ENCODE measurements around the gene SMAD7.
A peak's percentile ranks its signal among the peaks of the same experiment; 100 is the strongest.

SMAD7 gene

DNA sequence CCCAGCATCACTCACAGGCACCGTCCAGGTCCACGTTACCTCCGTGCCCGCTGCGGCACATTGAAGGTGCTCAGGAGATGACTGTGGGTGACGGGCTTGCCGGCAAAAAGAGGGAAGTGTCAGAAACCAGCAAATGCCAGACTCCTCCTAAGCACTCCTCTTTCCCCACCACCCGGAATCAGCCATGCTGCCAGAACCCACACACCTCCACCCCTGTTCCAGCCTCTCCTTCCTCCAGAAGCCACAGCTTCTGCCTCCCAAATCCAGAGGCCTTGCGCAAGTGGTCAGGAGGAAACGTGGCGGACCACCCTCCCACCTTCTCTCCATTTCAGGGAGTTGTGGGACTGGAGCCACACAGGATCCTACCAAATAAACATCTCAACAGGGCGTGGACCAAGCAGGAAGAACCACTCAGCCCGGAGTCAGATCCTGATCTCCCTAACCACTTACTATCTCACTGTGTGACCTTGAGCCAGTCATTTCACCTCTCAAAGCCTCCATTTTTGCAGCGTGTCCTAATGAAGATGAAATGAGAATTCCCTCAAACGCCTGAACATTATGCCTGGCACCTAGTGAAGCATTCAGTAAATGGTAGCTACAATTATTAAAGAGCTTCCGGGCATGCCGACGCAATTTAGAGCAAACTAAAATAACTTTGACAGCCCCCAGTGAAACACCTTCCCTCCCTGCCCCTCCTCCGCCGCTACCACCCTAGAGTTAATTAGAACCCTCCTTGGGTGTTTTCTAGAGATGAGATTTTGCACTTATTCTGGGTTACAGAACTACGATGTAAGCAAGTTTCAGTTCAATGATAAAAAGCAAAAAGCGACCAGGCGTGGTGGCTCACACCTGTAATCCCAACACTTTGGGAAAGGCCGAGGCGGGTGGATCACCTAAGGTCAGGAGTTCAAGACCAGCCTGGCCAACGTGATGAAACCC lies 32.9 kb downstream of the SMAD7 start:
- Histone ChIP-seq H3K27me3 (no peaks in the 10 kb centered on the region), H3K4me1 (ENCODE audit: control insufficient read depth in 1 of 2, insufficient read depth in 1 of 2, low read depth in 1 of 2, low read length in 1 of 2) (peaks cover 26 to 29% of the 10 kb centered on the region in 2 experiments), H3K36me3 (peaks cover 4% of the 10 kb centered on the region), H3K9me3 (no peaks in the 10 kb centered on the region), H3K27ac (peak overlapping the region; percentile 16), H3K4me3 (ENCODE audit: low read depth in 1 of 2, low read length in 1 of 2) (no peak overlapping the region)
- TF ChIP-seq, protein P1, sequence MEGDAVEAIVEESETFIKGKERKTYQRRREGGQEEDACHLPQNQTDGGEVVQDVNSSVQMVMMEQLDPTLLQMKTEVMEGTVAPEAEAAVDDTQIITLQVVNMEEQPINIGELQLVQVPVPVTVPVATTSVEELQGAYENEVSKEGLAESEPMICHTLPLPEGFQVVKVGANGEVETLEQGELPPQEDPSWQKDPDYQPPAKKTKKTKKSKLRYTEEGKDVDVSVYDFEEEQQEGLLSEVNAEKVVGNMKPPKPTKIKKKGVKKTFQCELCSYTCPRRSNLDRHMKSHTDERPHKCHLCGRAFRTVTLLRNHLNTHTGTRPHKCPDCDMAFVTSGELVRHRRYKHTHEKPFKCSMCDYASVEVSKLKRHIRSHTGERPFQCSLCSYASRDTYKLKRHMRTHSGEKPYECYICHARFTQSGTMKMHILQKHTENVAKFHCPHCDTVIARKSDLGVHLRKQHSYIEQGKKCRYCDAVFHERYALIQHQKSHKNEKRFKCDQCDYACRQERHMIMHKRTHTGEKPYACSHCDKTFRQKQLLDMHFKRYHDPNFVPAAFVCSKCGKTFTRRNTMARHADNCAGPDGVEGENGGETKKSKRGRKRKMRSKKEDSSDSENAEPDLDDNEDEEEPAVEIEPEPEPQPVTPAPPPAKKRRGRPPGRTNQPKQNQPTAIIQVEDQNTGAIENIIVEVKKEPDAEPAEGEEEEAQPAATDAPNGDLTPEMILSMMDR (IDR thresholded peaks at IDR 0.05): no peak

DNA sequence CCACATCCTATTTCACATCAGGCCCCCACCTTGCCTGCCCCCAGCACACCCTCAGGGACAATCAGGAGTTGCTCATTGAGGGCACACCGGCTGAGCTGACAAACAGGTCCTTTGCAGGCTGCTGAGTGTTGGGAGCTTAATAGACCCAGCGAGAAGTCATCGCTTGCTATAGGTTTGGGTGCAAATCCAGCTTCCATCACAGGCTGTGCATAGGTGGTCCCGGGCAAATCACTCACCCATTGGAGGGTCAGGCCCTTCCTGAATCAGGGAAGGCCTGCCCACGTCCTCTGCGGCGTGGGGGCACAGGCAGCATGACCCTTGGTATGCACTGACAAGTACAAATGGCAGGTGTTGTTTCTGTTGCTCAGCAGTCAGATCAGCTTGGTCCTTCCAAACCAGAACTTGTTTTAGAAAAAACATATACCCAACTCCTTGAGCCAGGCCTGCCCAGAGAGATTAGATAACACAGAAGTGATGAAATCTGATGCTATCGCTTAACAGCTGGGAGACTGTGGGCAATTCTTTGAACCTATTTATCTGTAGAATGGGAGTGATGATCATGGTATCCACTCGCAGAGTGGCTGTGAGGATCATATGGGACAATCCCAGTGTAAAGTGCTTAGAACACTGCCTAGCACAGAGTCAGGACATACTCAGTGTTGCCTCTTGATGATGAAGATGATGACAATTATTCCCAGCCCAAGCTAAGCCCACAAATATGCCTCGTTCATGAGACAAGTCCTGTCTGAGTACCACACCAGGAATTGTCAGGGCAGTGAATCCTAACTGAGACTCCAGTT lies 34.9 kb downstream of the SMAD7 start:
- Histone ChIP-seq H3K9me3 (no peaks in the 10 kb centered on the region), H3K27ac (no peak overlapping the region), H3K36me3 (no peaks in the 10 kb centered on the region), H3K4me1 (ENCODE audit: control insufficient read depth in 1 of 2, insufficient read depth in 1 of 2, low read depth in 1 of 2, low read length in 1 of 2) (peaks cover 15% of the 10 kb centered on the region in 2 experiments), H3K27me3 (no peaks in the 10 kb centered on the region), H3K4me3 (ENCODE audit: low read depth in 1 of 2, low read length in 1 of 2) (no peak overlapping the region)
- TF ChIP-seq, protein P1 (IDR thresholded peaks at IDR 0.05): no peak

DNA sequence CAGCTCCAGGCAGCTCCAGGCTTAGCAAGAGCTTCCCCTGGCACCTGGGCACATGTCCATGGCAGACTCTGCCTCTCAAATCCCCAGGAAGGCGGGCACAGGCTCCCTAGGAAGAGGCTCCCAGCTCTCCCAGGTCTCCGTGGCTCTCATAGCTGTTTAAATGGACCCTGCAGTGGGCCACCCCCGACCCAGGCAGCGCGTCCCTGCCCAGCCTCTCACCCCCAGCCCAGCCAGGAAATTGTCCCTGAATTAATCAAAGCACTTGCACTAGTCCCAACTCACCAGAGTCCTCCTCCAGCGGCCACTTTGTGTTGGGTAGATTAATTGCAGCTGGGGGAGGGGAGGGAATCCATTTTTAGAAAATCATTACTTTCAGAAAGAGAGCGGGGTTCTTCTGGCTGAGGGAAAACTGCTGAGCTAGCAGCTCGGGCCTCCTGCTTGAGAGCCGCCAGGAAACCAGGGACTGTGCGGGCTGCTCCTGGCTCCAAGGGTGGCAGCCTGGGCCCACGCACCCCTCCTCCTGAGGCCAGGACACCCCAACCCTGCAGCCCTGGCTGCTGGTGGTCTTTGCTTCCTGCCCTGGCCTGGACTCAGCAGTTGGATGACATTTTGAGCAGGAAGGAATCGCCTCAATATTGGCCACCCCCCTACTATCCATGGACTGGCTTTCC lies 36.0 kb downstream of the SMAD7 start:
- no peaks in the 10 kb centered on the region for H3K9me3 ChIP-seq

DNA sequence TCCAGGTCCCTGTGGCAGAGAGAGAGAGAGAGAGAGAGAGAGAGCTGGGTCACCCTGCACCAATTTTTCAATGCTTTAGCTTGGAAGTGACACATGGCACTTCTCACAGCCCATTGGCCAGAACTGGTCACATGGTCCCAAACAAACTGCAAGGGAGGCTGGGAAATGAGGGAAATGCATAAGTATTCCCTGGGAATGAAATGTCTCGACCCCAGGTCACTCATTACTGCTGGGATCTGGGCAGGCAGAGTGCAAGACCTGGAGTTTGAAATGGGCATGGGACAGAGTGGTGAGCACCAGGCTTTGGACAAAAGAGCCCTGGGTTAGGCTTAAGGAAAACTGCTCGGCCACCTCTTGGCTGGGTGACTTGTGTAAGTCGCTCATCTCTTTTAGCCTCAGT lies 37.0 kb downstream of the SMAD7 start:
- Histone ChIP-seq H3K4me3 (ENCODE audit: low read depth in 1 of 2, low read length in 1 of 2) (no peak overlapping the region), H3K36me3 (no peaks in the 10 kb centered on the region), H3K27me3 (no peaks in the 10 kb centered on the region), H3K27ac (no peak overlapping the region), H3K9me3 (no peaks in the 10 kb centered on the region), H3K4me1 (ENCODE audit: control insufficient read depth in 1 of 2, insufficient read depth in 1 of 2, low read depth in 1 of 2, low read length in 1 of 2) (peaks cover 15% of the 10 kb centered on the region in 2 experiments)
- TF ChIP-seq, protein P1 (IDR thresholded peaks at IDR 0.05): no peak

More for the DNA sequence above, 36.0 kb downstream of the SMAD7 start:
- TF ChIP-seq, protein P1 (IDR thresholded peaks at IDR 0.05): no peak
- no peak overlapping the region for H3K4me3 ChIP-seq (ENCODE audit: low read depth in 1 of 2, low read length in 1 of 2)
- no peaks in the 10 kb centered on the region for H3K27me3 ChIP-seq
- H3K27ac ChIP-seq: no peak overlapping the region
- H3K36me3 ChIP-seq: no peaks in the 10 kb centered on the region
- peaks cover 15% of the 10 kb centered on the region in 2 experiments for H3K4me1 ChIP-seq (ENCODE audit: control insufficient read depth in 1 of 2, insufficient read depth in 1 of 2, low read depth in 1 of 2, low read length in 1 of 2)

DNA sequence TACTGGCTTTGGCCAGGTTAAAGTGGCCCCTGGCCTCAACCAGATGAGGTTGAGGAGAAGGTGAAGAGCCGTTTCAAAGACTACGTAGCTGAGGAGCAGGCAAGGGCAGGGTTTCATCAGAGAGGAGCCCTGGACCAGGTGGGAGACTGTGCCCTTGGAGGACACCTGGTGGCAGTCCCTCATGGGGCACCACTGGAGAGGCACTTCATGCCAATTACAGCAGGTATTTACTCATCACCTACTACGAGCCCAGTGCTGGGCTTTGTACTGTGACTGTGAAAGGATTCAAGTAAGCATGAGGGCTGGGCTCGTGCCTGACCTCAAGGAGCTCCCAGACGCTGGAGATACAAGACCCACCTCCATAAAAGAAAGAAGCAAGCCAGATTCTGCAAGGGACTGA lies 37.6 kb downstream of the SMAD7 start:
- Histone ChIP-seq H3K27me3 (no peaks in the 10 kb centered on the region), H3K4me3 (ENCODE audit: low read depth in 1 of 2, low read length in 1 of 2) (no peak overlapping the region), H3K36me3 (no peaks in the 10 kb centered on the region), H3K4me1 (ENCODE audit: control insufficient read depth in 1 of 2, insufficient read depth in 1 of 2, low read depth in 1 of 2, low read length in 1 of 2) (peaks cover 15% of the 10 kb centered on the region in 2 experiments), H3K27ac (no peak overlapping the region), H3K9me3 (no peaks in the 10 kb centered on the region)
- TF ChIP-seq, protein P1 (IDR thresholded peaks at IDR 0.05): no peak

All from neutrophil (primary cell).